ENCODE results near the gene SERTAD2. TPM values are rescaled to one million over a fixed set of nuclear protein-coding genes. Genes with fewer than 3 reads are reported as not detected.
A peak's percentile ranks its signal among the peaks of the same experiment; 100 is the strongest.

SERTAD2 gene
- 6.8 and 7.8 TPM in 2 replicates for total RNA-seq

GRCh38 chr2:64653109-64654062 lies at the start of gene SERTAD2:
TSS of gene SERTAD2 (minus strand) at chr2:64653913. CDS start at chr2:64636871, 17,042 bp downstream.
- H3K4me3 ChIP-seq (ENCODE audit: low read depth, low read length) = peak within 1 kb of the TSS; percentile 84
- TF ChIP-seq CTCF (IDR thresholded peaks at IDR 0.05; ENCODE audit: insufficient read depth, low read depth, low read length) = peak; percentile 13
- DNase-seq (ENCODE audit: low read depth) = peak; percentile 88

- no peak overlapping the region for H3K4me3 ChIP-seq (ENCODE audit: low read depth, low read length)
- TF ChIP-seq CTCF (IDR thresholded peaks at IDR 0.05; ENCODE audit: insufficient read depth, low read depth, low read length) = no peak
- peak; percentile 30 for DNase-seq (ENCODE audit: low read depth)
These were observed 46.6 kb upstream of the SERTAD2 start for GRCh38 chr2:64700133-64700809.

GRCh38 chr2:64699712-64700111 lies 46.0 kb upstream of the SERTAD2 start:
- no peak overlapping the region for H3K4me3 ChIP-seq (ENCODE audit: low read depth, low read length)
- no peak for TF ChIP-seq CTCF (IDR thresholded peaks at IDR 0.05; ENCODE audit: insufficient read depth, low read depth, low read length)
- DNase-seq (ENCODE audit: low read depth) = no peak

GRCh38 chr2:64698668-64699444 lies 45.1 kb upstream of the SERTAD2 start:
- TF ChIP-seq CTCF (IDR thresholded peaks at IDR 0.05; ENCODE audit: insufficient read depth, low read depth, low read length) = no peak
- peak; percentile 57 for DNase-seq (ENCODE audit: low read depth)
- H3K4me3 ChIP-seq (ENCODE audit: low read depth, low read length) = no peak overlapping the region

GRCh38 chr2:64698177-64698643 lies 44.5 kb upstream of the SERTAD2 start:
- H3K4me3 ChIP-seq (ENCODE audit: low read depth, low read length) = no peak overlapping the region

More at GRCh38 chr2:64698177-64698643, 44.5 kb upstream of the SERTAD2 start:
- no peak for DNase-seq (ENCODE audit: low read depth)
- TF ChIP-seq CTCF (IDR thresholded peaks at IDR 0.05; ENCODE audit: insufficient read depth, low read depth, low read length) = no peak
